NCI-H1417 (cell line): ENCODE results near the gene LRRC36.
"Not testable (repeated sequence)": the region's sequence is repeated elsewhere in the genome, so short reads cannot be mapped to it uniquely, and the experiment has no call there.

ENCODE experiments used
- DNase-seq, 3 experiments: peaks; one replicate each; lab custom pipeline; 2025; lab: John Stamatoyannopoulos, UW

The LRRC36 gene

DNA sequence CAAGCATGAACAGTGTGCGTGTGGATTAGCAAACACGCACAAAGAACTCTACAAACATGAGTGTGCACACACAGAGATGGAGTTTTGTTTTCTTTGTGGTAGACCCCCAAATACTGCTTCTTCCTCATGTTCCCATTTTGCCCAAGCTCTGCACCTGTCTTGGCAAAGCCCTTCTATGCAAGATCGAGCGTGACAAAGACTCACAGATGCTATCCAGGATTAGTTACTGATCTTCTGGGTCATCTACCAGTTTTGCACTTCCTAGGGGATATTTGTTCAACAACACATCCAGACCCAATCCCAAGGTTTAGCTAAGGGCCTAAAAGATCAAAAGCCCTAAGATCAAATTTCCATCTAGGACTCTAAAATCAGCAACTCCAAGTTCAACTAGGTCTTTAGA, 16.0 kb downstream of the LRRC36 start:
- no peak for DNase-seq

DNA sequence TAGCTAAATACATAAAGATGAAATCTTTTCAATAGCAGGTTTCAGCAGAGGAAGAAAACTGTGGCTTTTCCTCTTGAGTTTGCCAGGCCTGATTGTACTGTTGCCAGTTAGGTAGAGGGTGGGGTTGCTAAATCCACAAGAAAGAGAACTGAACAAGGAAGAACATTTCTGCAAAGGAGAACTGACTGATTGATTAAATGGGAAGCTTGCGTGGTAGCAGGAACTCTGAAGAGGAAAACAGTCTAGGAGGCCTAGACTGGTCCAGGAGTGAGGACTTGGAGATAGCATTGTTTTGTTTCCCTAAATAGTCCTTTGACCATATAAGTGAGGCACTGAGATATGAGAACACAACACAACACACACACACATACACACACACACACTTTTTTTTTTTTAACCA, 18.8 kb downstream of the LRRC36 start:
- DNase-seq: no peak

DNA sequence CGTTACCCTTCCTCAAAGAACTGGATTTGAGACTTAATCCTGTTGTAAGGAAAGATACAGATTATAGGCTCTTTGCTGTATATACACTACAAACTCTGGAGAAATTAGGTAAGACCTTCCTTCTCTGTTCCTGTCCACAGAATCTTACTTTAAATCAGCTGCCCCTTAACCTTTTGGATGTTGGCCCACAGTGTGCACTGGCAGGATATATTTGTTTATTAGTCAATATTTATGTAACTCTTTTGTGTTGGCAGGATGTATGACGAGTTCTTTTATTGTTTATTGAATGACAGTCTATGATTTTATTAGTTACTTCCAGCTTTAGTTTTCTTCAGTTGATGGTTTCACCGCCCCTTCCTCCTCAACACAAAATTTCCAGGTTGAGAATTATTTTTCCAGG, 19.7 kb downstream of the LRRC36 start:
- DNase-seq: no peak

DNA sequence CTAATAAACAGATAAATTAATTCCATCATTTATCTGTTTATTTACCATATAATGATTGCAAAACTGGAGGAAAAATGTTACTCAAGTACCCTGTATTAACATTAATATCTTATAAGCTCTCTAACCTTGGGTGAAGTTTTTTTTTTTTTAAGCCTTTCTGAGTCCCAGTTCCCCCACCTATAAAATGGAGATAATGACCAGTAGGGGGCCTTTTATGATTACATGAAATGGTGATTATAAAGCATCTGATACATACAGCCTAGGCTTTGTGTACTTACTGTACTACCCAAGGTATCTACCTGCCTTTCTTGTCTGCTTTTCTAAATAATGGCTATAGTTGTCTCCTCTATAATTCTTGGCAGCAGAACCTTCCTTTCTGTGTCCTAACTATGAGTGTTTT, 22.6 kb downstream of the LRRC36 start:
- peak; percentile 16 to 70 (median 48) for DNase-seq

DNA sequence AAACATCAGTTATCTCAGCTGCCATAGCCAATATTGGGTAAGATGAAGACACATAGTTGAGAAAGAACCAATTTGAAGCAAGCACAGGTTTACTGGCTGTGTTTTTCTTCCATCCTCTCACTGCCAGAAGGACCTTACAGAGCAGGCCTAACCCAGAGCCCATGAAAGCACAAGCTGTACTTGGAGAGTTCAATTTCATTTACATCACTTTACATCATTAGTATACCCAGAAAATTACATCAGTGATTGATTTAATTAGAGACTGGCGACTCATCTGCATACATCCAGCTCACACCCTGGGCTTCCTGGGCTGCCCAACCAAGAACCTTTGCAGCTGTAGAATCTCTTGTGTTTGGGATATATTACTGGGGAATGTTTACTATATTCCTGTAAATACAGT, 23.7 kb downstream of the LRRC36 start:
- no peak for DNase-seq

DNA sequence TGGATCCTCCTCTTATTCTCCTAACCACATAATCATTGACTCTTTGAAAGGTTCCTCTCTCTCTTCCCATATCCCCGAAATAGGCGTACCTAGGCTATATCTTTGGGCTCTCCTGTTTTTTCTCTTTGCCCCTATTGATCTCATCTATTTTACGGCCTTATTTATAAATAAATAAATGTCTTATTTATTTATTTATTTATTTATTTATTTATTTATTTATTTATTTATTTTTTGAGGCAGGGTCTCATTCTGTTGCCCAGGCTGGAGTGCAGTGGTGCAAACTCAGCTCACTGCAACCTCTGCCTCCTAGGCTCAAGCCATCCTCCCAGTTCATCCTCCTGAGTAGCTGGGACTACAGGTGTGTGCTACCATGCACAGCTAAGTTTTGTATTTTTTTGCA, 25.8 kb downstream of the LRRC36 start:
- DNase-seq: not testable (repeated sequence)

DNA sequence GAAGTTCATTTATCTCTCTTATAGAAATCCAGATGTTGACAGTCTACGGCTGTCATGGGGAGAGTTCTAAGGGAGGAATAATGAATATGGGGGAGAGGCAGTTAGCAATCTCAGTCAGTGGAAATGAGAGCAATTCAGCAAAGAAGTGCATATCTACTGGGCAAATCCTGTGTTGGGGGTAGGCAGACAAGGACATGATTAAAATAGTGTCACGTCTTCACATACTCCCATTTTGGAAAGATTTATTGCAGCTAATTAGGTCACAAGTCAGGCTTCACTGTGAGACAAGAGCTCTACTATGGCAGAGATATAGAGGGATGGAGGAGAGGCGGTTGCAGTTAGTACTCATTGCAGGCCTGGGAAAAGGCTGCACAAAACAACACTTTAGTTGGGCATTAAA, 29.8 kb downstream of the LRRC36 start:
- peak; percentile 21 to 74 (median 59) for DNase-seq

DNA sequence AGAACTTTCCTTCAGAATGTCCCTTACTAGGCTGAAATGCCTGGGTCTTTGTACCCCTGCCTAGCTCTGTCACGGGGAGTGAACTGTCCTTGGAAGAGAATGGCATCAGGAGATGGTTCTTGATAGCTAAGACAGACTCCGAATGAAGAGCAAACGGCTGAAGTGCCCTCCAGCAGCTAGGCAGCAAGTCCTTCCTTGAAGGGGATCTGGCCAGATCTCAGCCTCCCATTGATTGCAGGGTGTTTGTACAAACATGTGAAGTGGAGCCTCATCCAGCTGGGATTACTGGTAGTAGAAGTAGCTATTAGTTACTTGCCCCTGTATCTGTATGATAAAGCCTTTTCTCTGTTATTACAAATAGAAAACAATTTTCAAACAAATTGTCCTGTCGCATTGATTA, 30.9 kb downstream of the LRRC36 start:
- DNase-seq: peak; percentile 4 to 82 (median 61)

DNA sequence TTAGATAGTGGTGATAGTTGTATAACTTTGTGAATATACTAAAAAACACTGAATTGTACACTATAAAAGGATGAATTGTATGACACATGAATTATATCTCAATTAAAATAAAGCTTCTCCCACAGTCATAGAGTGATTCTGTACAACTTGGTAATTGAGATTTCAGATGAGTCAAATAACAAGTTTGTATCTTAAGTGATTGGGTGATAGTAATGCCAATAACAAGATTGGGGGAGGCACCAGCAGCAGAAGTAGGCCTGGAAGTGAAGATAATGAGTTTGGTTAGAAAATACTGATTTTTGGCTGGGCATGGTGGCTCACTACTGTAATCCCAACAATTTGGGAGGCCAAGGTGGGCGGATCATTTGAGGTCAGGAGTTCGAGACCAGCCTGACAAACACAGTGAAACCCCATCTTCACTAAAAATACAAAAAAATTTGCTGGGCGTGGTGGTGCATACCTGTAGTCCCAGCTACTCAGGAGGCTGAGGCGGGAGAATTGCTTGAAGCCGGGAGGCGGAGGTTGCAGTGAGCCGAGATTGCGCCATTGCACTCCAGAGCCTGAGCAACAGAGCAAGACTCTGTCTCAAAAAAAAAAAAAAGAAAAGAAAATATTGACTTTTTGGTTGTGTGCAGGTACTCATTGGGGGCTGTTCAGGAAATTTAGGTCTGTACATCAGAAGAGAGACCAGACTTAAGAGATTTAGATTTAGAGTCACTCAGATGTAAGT, 33.1 kb downstream of the LRRC36 start:
- not testable (repeated sequence) for DNase-seq

DNA sequence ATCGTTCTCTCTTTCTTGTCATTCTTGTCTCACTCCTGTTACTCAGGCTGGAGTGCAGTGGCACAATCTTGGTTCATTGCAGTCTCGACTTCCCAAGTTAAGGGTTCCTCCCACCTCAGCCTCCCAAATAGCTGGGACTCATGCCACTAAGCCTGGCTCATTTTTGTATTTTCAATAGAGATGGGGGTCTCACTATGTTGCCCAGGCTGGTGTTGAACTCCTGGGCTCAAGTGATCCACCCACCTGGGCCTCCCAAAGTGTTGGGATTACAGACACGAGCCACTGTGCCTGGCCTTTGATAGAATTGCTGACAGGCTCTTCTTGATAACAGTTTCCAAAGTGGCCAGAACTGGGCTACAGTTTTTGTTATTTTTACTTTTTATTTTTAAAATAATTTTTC, 34.4 kb downstream of the LRRC36 start:
- no peak for DNase-seq

DNA sequence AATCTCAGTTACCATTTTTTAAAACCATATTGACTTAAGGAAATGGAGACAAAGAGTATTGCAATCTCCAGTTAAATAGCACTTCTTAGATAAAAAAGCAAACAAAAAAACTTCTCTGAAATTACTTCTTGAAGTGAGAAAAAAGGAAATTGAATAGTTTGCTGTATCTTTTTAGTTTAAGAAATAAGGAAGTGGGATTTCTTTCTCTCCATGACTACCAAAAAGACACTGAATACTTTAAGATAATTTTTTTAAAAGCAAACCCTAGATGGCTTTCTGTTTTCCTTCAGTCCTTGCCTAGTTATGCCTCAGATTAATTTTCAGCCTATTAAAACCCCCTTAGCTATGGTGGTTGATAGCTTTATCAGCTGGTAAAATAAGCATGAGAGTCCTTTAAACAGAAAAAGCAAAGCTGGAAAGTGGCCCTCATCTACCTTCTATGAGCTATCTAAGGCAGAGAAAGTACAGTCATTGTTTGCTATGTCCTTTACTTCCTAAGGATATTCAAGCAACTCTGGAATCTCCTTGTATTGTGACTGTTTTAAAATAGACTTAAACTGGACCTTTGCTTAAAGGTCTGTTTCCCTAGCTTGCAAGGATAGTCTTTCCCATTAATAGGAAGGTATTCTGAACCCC, 38.1 kb downstream of the LRRC36 start:
- DNase-seq: peak in 1 of 3 experiments; percentile 29

DNA sequence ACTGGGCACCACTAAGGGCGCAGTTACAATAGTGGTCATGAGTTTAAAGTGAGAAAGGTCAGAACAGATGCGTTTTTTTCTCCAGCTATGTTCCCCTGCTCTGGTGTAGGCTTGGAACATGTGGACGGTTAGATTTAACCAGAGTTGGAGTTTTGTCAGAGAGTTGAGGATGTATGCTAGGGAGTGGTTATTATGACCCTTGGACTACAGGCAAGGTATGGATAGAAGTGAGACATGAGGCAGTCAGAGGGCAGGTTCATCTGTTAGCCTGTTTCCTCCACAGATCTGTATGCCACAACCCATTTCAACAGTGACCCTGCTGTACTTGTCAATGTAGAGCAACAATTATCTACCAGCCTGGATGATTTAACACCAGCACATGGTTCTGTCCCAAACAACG, 44.0 kb downstream of the LRRC36 start:
- no peak for DNase-seq

DNA sequence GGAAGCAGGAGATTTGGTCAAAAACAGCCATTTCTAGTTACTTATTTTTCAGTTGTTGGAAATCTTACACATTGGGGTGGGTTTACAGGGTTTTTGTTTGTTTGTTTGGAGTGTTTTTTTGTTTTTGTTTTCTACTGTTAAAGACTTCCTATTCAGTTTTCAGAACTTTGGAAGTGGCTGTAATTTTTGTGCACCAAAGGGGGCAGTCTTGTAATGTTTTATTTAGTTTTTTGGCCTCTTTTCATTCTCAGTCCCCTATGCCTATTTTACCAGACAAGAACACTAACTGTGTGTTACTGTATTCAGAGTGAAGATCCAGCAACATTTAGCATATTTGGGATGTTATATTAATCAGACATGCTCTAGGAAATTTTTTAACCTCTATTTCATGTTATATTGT, 46.0 kb downstream of the LRRC36 start:
- DNase-seq: peak in 2 of 3 experiments; percentile 5 to 61

DNA sequence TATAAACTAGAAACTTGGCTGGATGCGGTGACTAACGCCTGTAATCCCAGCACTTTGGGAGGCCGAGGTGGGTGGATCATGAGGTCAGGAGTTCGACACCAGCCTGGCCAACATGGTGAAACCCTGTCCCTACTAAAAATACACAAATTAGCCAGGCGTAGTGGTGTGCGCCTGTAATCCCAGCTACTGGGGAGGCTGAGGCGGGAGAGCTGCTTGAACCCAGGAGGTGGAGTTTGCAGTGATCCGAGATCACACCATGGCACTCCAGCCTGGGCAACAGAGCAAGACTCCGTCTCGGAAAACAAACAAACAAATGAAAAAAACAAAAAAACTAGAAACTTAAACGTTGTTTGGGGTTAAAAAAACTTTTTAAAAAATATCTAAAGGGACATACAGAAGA, 49.4 kb downstream of the LRRC36 start:
- DNase-seq: not testable (repeated sequence)

DNA sequence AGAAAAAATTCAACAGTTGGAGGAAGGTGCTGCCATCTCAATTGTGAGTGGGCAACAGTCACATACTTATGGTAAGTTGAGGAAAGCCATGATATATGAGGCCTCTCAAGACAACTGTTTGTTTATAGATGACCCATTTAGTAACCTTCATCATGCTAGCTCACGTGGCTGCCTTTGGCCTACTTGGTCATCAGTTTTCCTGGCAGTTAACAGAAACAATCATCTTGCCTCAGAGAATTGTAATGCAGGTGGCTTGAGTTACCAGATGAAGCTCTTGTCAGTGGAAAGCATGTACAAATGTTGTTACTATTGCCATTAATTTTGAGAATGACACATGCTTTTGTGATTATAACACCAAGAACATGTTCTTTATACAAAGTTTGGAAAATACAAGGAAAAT, 52.0 kb downstream of the LRRC36 start:
- DNase-seq: no peak

DNA sequence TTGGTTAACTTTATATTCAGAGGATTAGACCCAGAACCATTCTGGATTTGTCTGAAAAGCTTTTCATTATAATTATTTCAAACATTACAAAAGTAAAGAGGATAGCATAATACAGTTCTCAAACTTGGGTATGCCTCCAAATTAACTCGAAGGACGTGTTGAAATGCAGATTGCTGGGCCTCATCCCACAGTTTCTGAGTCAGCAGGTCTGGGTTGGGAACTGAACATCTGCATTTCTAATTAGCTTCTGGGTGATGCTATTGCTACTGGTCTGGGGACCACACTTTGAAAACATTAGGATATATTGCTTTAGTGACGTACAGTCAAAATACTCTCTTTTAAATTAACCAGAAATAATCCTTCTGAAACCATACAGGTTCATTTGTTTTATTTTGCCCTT, 56.7 kb downstream of the LRRC36 start:
- no peak for DNase-seq

DNA sequence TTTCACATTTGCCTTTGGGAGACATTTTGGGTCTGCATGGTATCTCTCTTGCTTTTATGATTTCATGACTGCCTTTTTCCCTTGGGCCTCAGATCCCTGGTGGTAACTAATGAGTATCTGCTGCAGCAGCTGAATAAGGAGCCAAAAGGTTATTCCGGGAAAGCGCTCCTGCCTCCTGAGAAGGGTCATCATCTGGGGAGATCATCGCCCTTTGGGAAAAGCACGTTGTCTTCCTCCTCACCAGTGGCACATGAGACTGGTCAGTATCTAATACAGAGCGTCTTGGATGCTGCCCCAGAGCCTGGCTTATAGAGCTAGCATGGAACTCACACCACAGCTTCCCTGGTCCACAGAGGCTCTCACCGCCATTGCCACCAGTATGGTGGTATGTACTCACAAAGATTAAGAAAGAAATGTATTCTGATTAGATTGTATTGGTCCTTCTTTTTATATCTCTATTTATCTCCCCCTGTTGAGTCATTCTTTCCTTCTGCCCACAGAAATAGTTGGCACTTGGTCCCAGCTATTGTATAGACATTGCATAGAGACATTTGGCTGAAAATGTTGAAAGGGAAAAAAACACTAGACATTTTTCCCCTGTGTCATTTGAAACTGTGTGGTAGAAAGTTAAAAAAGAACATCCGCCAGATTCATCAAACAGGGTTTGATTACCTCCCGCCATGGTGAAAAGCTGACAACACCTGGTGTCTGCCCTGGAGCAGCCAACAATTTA, 58.3 kb downstream of the LRRC36 start:
- DNase-seq: peak in 1 of 3 experiments; percentile 44

DNA sequence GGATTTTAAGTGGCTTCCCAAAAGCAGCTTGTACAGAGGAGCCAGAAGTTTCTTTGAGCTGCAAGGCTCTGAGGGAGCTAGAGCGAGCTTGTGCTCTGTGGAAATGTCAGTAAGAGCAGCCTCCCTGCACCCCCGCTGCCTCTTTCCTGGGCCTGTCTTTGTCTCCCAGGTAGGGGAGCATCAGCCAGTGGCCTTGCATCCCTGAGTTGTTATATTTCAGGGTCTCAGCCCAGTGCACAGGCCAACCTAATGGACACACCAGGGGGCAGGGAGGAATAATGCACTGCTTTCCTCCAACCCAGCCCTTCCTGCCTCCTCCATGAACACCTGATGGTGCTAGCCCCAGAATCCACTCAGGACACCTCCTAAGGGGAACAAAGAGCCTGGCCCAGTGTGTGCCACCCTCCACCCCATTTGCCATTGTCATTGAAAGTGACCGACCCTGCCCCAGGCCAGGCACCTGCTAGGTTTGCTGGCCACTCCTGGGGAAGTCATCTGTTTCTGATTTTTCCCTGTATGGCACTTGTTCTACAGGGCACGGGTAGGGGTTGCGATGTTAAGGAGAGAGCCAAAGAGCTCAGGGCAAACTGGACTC, 60.3 kb downstream of the LRRC36 start:
- DNase-seq: no peak

DNA sequence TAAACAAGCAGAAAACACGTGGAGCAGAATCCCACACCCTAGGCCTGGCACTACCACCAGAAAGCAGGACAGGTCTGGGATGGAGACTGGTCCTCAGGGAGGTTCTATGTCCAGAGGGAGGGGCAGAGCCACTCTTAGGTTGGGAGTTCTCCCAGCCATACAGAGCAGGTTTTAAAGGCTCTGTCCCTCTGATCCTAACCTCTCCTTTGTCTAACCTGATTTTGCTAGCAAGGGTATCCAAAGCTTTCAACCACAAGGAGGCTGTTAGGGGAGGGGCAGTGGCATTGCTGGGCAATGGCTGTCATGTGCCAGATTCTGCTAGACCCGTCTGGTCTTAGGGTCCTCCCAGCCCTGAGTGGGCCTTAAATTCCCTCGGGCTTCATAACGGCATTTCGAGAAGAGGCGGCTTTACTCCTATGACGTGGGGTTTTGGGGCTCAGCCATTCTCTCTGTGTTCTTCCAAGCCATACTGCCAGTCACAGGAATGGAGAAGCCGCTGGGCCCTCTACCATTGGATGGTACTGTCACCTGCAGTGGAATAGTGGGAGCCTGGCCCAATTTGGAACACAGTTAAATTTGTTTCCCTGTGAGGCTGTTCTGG, 61.0 kb downstream of the LRRC36 start:
- DNase-seq: no peak

DNA sequence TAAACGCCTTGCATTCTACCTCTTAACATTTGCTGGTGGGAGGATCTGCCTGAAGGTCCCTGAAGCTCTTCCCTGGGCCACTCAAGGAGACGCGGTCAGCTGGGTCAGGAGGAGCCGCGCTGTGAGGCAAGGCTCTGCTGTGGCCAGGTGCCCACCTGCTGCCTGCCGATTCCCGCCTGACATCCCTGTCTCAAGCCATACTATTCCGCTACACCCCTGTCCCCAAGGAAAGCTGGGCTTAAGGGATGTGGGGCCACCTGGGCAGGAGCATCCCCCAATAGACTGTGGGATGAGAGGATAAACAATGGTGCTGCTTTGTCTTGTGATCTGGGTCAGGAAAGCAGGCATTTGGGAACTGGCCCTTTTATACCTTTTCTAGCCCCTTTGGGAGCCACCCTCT, 61.6 kb downstream of the LRRC36 start:
- no peak for DNase-seq

DNA sequence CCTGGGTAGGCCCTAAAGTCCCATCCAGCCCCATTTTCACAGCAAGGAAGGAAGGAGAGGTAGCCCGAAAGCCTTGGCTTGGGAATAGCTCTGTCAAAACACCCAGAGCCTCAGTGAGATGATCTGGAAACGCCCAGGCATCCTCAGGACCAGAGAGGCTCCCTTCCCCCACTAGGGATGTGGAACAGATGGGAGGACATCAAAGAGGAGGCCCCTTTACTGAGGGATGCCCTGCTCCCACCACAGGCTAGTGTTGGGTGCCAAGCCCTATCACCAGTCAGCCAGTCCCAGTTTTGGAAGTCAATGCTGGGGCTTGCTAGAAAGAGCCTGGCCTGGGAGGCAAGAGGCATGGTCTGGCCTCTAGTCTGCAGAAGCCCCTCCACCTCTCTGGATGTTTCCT, 62.0 kb downstream of the LRRC36 start:
- DNase-seq: no peak
